PC-3 (cell line): Measurements from ENCODE around the gene P2RX3. TPM values are rescaled to one million over a fixed set of nuclear protein-coding genes. Genes with fewer than 3 reads are reported as not detected.
"Not testable (repeated sequence)": the region's sequence is repeated elsewhere in the genome, so short reads cannot be mapped to it uniquely, and the experiment has no call there.

Experiments used
- ATAC-seq: fragments of 200-7000 bp; cut with Tn5 transposase; 2 replicates; pipeline ENCODE4 v1.9.1; 2020; ENCODE audit warnings: mild to moderate bottlenecking, moderate library complexity
- BruUV-seq: library from RNA; stranded (reverse); fragments of 400-500 nt; replicated peaks from 2 replicates; lab custom pipeline; 2021; lab: Mats Ljungman, UMichigan
- CTCF ChIA-PET: fragments of 300-600 bp; sonication (Branson Sonifier 250); formaldehyde crosslinking; loops from one replicate; lab custom pipeline; 2022; ENCODE audit warnings: antibody characterized with exemption; lab: Charles Lee
- POLR2A ChIA-PET: fragments of 300-600 bp; sonication (Branson Sonifier 250); formaldehyde crosslinking; loops from one replicate; lab custom pipeline; 2022; ENCODE audit warnings: antibody characterized with exemption; ENCODE audit not compliant: unreplicated experiment; lab: Charles Lee
- DNase-seq: peaks from one replicate; pipeline ENCODE4 v3.0.0-alpha.2; 2015
- H2AFZ ChIP-seq: fragments of 300-600 bp; sonication (generic); 2 replicates; pipeline ENCODE4 v1.6.0; 2016; ENCODE audit warnings: antibody characterized with exemption, low read length
- H3F3A ChIP-seq: fragments of 300-600 bp; sonication (generic); one replicate; pipeline ENCODE4 v1.6.0; 2017; ENCODE audit warnings: antibody characterized with exemption, low read length, control low read depth, mild to moderate bottlenecking; ENCODE audit not compliant: unreplicated experiment
- H3K27ac ChIP-seq: fragments of 300-600 bp; sonication (generic); 2 replicates; pipeline ENCODE4 v1.5.1; 2016; ENCODE audit warnings: mild to moderate bottlenecking, low read length
- H3K27me3 ChIP-seq: fragments of 300-600 bp; sonication (generic); 2 replicates; pipeline ENCODE4 v1.6.1; 2016; ENCODE audit warnings: low read length, mixed read lengths
- H3K36me3 ChIP-seq: fragments of 300-600 bp; sonication (generic); 2 replicates; pipeline ENCODE4 v1.6.1; 2016; ENCODE audit warnings: low read depth, mixed run types, low read length, mixed read lengths
- H3K4me1 ChIP-seq: fragments of 300-600 bp; sonication (generic); 2 replicates; pipeline ENCODE4 v1.5.1; 2016; ENCODE audit warnings: low read length; ENCODE audit not compliant: insufficient read depth
- H3K4me2 ChIP-seq: fragments of 300-600 bp; sonication (generic); 2 replicates; pipeline ENCODE4 v1.6.0; 2016; ENCODE audit warnings: low read length
- H3K4me3 ChIP-seq: fragments of 300-600 bp; sonication (generic); 2 replicates; pipeline ENCODE4 v1.5.1; 2016; ENCODE audit warnings: mild to moderate bottlenecking, low read length, mixed read lengths
- H3K79me2 ChIP-seq: fragments of 300-600 bp; sonication (generic); 2 replicates; pipeline ENCODE4 v1.6.1; 2017; ENCODE audit warnings: low read length, mixed read lengths
- H3K9ac ChIP-seq: fragments of 300-600 bp; sonication (generic); 2 replicates; pipeline ENCODE4 v1.6.0; 2016; ENCODE audit warnings: mild to moderate bottlenecking, low read length
- H3K9me2 ChIP-seq: fragments of 300-600 bp; sonication (generic); replicated peaks from 2 replicates; pipeline ENCODE4 v1.6.1; 2016; ENCODE audit warnings: mixed run types, low read length, mixed read lengths
- H3K9me3 ChIP-seq: fragments of 300-600 bp; sonication (generic); 2 replicates; pipeline ENCODE4 v1.6.1; 2016; ENCODE audit warnings: low read length, mixed read lengths
- H4K20me1 ChIP-seq: fragments of 300-600 bp; sonication (generic); 2 replicates; pipeline ENCODE4 v1.6.1; 2016; ENCODE audit warnings: low read length, mixed read lengths
- EZH2 ChIP-seq: fragments of 300-600 bp; sonication (generic); IDR thresholded peaks from one replicate; pipeline ENCODE4 v1.6.1; 2017; ENCODE audit warnings: antibody characterized with exemption, mild to moderate bottlenecking, low read length; ENCODE audit not compliant: unreplicated experiment
- EZH2phosphoT487 ChIP-seq: fragments of 300-600 bp; sonication (generic); IDR thresholded peaks from 2 replicates; pipeline ENCODE4 v1.6.1; 2018; ENCODE audit warnings: mild to moderate bottlenecking, antibody characterized with exemption, low read length, borderline replicate concordance
- intact Hi-C: fragments of 100-400 bp; cut with micrococcal nuclease; formaldehyde crosslinking; loops from 2 replicates; pipeline ENCODE4 v1.9.0; 2023
- total RNA-seq: library from RNA; depleted of rRNA; stranded (reverse); fragments of >200 nt; gene quantifications from 2 replicates; pipeline ENCODE4 v1.2.3, GENCODE V29; 2014
- TF ChIP-seq, protein P1 (sequence below): fragments of 300-600 bp; sonication (generic); conservative IDR thresholded peaks from 2 replicates; pipeline ENCODE4 v1.5.1; 2017; ENCODE audit warnings: antibody characterized with exemption, low read depth, mild to moderate bottlenecking, low read length

Gene P2RX3
- total RNA-seq, 1 experiment from 2014 or later: not detected

DNA sequence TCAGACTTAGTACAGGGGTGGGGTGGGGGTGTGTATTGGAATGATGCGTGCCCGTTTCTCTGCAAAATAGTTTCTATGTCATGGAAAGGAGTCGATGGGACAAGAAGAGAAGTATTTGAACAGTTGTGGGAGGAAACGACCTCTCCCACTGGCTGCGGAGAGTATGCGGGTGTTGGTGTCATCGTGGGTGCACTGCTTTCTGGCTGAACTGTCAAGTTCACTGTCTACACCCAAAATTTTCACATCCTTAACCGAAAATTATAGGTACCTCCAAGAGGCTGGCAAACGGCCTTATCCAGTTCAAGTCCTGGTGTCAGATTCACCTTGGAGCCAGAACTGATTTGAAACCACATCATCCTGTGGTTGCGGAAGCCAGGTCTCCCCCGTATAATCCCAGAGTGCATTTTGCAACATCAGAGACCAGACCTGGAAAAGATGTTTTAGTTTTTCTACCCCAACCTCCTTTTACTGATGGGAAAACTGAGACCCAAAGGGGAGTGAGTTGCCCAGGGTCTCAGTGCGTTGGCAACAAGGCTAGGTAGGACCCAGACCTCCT, 2.0 kb upstream of the P2RX3 start:
- Histone ChIP-seq H3K36me3 (peaks cover 28% of the 10 kb centered on the region), H3K4me3 (peak overlapping the region; percentile 87), H3K4me1 (peaks cover 23% of the 10 kb centered on the region), H3K79me2 (peaks cover 51% of the 10 kb centered on the region), H3K9me3 (no peaks in the 10 kb centered on the region), H4K20me1 (no peaks in the 10 kb centered on the region), H3K9me2 (no peaks in the 10 kb centered on the region), H3K27ac (no peak overlapping the region; the same call in 1 of the 2 replicates), H3K9ac (peak overlapping the region; percentile 96), H3F3A (no peaks in the 10 kb centered on the region), H3K27me3 (no peaks in the 10 kb centered on the region), H2AFZ (peak overlapping the region; percentile 98), H3K4me2 (peak overlapping the region; percentile 98)
- intact Hi-C loops: no loop called here
- CTCF ChIA-PET: no interaction called here
- BruUV-seq: TSS peak; percentile 98
- DNase-seq (no peak), ATAC-seq (peak; percentile 4)
- TF ChIP-seq, protein P1, sequence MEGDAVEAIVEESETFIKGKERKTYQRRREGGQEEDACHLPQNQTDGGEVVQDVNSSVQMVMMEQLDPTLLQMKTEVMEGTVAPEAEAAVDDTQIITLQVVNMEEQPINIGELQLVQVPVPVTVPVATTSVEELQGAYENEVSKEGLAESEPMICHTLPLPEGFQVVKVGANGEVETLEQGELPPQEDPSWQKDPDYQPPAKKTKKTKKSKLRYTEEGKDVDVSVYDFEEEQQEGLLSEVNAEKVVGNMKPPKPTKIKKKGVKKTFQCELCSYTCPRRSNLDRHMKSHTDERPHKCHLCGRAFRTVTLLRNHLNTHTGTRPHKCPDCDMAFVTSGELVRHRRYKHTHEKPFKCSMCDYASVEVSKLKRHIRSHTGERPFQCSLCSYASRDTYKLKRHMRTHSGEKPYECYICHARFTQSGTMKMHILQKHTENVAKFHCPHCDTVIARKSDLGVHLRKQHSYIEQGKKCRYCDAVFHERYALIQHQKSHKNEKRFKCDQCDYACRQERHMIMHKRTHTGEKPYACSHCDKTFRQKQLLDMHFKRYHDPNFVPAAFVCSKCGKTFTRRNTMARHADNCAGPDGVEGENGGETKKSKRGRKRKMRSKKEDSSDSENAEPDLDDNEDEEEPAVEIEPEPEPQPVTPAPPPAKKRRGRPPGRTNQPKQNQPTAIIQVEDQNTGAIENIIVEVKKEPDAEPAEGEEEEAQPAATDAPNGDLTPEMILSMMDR: 0 out of 2 replicates have a peak, but pooled peaks have one; percentile 2
- TF ChIP-seq EZH2: no peak
- POLR2A ChIA-PET: interaction anchor here (0.6 to 1.1 kb wide), 4 partner anchors 14 to 336 kb away, joined by 3 to 7 read pairs (median 4); no protein-coding TSS in a partner anchor

DNA sequence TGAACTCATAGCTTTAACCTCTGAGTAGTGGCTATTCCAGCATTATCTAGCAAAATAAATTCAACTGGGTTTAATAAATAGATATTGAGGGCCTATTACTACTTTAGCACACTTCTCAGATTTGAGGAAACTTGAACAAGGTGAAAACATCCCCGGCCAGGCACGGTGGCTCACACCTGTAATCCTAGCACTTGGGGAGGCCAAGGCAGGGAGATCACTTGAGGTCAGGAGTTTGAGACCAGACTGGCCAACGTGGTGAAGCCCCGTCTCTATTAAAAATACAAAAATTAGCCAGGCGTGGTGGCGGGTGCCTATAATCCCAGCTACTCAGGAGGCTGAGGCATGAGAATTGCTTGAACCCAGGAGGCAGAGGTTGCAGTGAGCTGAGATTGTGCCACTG, 1.3 kb upstream of the P2RX3 start:
- Histone ChIP-seq H3K36me3 (peaks cover 22% of the 10 kb centered on the region), H2AFZ (peak overlapping the region; percentile 98), H3K79me2 (peaks cover 46% of the 10 kb centered on the region), H3K4me1 (peaks cover 23% of the 10 kb centered on the region)
- H3K4me3 ChIP-seq, H3K9me3 ChIP-seq, ATAC-seq, BruUV-seq, H3K4me2 ChIP-seq, H3K9ac ChIP-seq, POLR2A ChIA-PET, H3K9me2 ChIP-seq, H3K27me3 ChIP-seq, DNase-seq, H3K27ac ChIP-seq, H4K20me1 ChIP-seq, H3F3A ChIP-seq, CTCF ChIA-PET, intact Hi-C loops: not testable (repeated sequence)

DNA sequence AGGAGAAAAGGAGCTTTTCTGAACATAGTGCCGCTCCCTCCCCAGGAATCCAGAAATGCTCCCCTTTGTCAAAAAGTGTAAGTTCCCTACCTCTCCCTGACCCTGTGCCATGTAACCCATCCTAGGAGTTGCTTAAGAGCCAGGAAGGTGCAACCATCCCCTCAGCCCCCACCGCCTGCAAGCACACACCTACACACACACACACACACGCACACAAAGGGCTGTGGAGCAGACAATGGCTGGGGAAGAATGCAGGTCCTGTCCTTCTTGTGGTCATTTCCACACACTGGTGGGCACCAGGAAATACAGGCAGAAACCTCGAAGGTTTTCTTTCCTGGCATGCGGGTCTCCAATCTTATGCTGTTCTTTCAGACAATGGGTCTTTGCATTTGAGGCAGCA, 1.2 kb downstream of the P2RX3 start:
- no peaks in the 10 kb centered on the region for H3K36me3 ChIP-seq
- ATAC-seq (no peak), DNase-seq (no peak)
- no peaks in the 10 kb centered on the region for H3K9me3 ChIP-seq
- TF ChIP-seq EZH2: no peak
- no peak for TF ChIP-seq EZH2phosphoT487
- TF ChIP-seq, protein P1: no peak
- intact Hi-C loops: no loop called here
- H3K9me2 ChIP-seq: no peaks in the 10 kb centered on the region
- no TSS peak for BruUV-seq
- H3K4me3 ChIP-seq: no peak overlapping the region
- H4K20me1 ChIP-seq: no peaks in the 10 kb centered on the region
- CTCF ChIA-PET: no interaction called here
- H3F3A ChIP-seq: no peaks in the 10 kb centered on the region
- no peaks in the 10 kb centered on the region for H3K27me3 ChIP-seq
- peaks cover 15% of the 10 kb centered on the region for H3K4me1 ChIP-seq
- H3K79me2 ChIP-seq: peaks cover 22% of the 10 kb centered on the region
- H3K27ac ChIP-seq: no peak overlapping the region
- POLR2A ChIA-PET: no interaction called here
- H2AFZ ChIP-seq: no peak overlapping the region
- H3K4me2 ChIP-seq: no peak overlapping the region
- no peak overlapping the region for H3K9ac ChIP-seq
